ENCODE measurements around the gene MYBBP1A. TPM values are rescaled to one million over a fixed set of nuclear protein-coding genes. Genes with fewer than 3 reads are reported as not detected.

MYBBP1A gene
- total and polyA plus RNA-seq, 2 of the 8 experiments (the other 6 are each of a cell fraction or from before 2014, with no cell fraction given) = 46.8 to 151 TPM

GRCh38 chr17:4499431-4500190 lies 55.6 kb downstream of the MYBBP1A start (continued):
- TF ChIP-seq CHD7 (IDR thresholded peaks at IDR 0.05; ENCODE audit: insufficient replicate concordance, low read length) (no peak), YY1 (IDR thresholded peaks at IDR 0.05; ENCODE audit: low read depth, low read length) (no peak), EZH2 (IDR thresholded peaks at IDR 0.05; ENCODE audit: low read depth, low read length, severe bottlenecking) (peak; percentile 71), JUN (IDR thresholded peaks at IDR 0.05; ENCODE audit: low read depth, low read length) (no peak), SUZ12 (IDR thresholded peaks at IDR 0.05; ENCODE audit: low read length) (peak; percentile 64; the same call in 1 of the 2 replicates), SIX5 (IDR thresholded peaks at IDR 0.05; ENCODE audit: low read depth, low read length) (no peak), KDM4A (IDR thresholded peaks at IDR 0.05; ENCODE audit: low read depth, low read length, severe bottlenecking) (peak; percentile 57)
